ENCODE data around the gene TADA2B. TPM values are rescaled to one million over a fixed set of nuclear protein-coding genes. Genes with fewer than 3 reads are reported as not detected.
A peak's percentile ranks its signal among the peaks of the same experiment; 100 is the strongest.
"Not testable (repeated sequence)": the region's sequence is repeated elsewhere in the genome, so short reads cannot be mapped to it uniquely, and the experiment has no call there.

The TADA2B gene
- total and polyA plus RNA-seq, 7 donors = 13.8 to 22.7 (median 16.6) TPM

DNA sequence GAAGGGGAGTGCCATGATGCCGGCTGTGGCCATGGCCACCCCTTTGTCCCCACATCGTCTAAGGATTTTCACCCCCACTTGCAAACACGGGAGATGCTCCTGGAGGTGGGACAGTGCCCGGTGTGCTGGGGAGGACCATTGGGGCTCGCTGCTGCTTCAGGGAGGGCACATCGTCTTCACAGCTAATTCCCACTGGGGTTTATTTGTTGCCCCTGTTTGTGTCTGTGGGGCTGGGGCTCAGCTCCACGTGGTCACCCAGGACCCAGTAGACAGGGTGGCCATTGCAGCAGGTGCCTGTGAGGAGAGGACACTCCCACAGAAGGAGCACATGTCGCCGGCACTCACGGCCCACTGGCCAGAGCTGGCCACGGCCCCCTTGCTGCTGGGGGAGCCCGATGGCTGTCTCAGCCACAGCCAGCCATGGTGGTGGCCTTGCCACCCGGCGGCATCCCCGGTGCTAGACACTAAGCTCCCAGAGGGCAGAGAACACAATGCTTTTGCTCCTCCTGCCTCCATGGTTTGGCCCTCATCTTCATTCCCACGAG, 52.5 kb downstream of the TADA2B start:
- intact Hi-C loops (cut with DNase I) = no loop called here
- no peak for DNase-seq
- 88 to 89% methylated on average over 16 of the region's 16 CpGs for WGBS, 2 donors
- Histone ChIP-seq H3K9me3 (no peaks in the 10 kb centered on the region), H3K4me3 (no peak overlapping the region), H3K27me3 (no peaks in the 10 kb centered on the region), H3K27ac (no peak overlapping the region), H3K36me3 (no peaks in the 10 kb centered on the region), H3K4me1 (no peaks in the 10 kb centered on the region)
- no peak for TF ChIP-seq EP300 (IDR thresholded peaks at IDR 0.05)
- TF ChIP-seq POLR2A (IDR thresholded peaks at IDR 0.05) = no peak
- TF ChIP-seq, protein P1, sequence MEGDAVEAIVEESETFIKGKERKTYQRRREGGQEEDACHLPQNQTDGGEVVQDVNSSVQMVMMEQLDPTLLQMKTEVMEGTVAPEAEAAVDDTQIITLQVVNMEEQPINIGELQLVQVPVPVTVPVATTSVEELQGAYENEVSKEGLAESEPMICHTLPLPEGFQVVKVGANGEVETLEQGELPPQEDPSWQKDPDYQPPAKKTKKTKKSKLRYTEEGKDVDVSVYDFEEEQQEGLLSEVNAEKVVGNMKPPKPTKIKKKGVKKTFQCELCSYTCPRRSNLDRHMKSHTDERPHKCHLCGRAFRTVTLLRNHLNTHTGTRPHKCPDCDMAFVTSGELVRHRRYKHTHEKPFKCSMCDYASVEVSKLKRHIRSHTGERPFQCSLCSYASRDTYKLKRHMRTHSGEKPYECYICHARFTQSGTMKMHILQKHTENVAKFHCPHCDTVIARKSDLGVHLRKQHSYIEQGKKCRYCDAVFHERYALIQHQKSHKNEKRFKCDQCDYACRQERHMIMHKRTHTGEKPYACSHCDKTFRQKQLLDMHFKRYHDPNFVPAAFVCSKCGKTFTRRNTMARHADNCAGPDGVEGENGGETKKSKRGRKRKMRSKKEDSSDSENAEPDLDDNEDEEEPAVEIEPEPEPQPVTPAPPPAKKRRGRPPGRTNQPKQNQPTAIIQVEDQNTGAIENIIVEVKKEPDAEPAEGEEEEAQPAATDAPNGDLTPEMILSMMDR (IDR thresholded peaks at IDR 0.05) = no peak
- TF ChIP-seq POLR2AphosphoS5 (IDR thresholded peaks at IDR 0.05) = no peak

GRCh38 chr4:7096236-7096635, 53.1 kb downstream of the TADA2B start:
- no peak overlapping the region for H3K4me3 ChIP-seq
- 91 to 92% methylated on average over 7 of the region's 7 CpGs for WGBS, 2 donors
- no peaks in the 10 kb centered on the region for H3K27me3 ChIP-seq
- DNase-seq = no peak
- no peaks in the 10 kb centered on the region for H3K4me1 ChIP-seq
- no peaks in the 10 kb centered on the region for H3K9me3 ChIP-seq
- intact Hi-C loops (cut with DNase I) = no loop called here
- H3K27ac ChIP-seq = no peak overlapping the region
- no peak for TF ChIP-seq POLR2AphosphoS5 (IDR thresholded peaks at IDR 0.05)
- no peak for TF ChIP-seq EP300 (IDR thresholded peaks at IDR 0.05)
- no peak for TF ChIP-seq POLR2A (IDR thresholded peaks at IDR 0.05)
- TF ChIP-seq, protein P1 (IDR thresholded peaks at IDR 0.05) = no peak
- H3K36me3 ChIP-seq = no peaks in the 10 kb centered on the region

DNA sequence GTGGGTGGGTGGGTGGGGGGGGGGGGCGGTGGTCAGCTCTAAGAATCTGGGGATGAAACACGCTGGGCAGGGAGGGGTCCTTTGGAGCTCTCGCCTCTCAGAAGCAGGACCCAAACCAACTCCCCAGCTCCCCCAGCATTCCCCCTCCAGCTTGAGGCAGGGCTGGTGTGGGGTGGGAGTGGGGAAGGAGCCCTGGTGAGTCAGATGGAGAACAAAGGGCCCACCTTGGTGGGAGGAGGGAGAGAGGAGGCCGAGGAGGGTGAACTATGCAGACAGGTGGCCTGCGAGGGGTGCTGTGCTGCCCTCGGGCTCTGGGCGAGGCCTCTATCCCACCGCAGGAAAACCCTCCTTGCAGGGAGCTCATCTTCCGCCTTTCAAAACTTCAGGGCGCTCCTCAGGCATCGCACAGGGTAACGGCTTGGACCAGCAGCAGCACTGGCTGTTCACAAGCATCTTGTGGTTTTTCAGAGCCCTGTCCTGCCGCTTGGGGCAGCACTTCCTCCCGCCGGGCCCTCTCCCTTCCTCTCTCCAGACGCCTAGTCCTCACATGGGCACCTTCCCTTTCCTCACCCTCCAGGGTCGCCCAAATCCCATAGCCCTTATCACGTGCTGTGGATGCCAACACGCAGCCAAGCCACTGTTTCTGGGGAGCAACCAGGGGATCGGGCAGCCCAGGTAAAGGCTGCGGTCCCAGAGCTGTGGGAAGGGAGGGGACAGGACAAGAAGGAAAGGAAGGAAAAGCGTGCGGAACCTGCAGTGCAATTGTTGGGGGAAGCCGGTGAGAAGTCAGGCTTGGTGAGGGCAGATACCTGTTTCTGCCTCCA, 58.7 kb downstream of the TADA2B start:
- Histone ChIP-seq H3K4me1 (peaks cover 0 to 25% (median 22%) of the 10 kb centered on the region in 4 donors), H3K27me3 (no peaks in the 10 kb centered on the region), H3K36me3 (no peaks in the 10 kb centered on the region), H3K27ac (peak overlapping the region; percentile 75 to 86 (median 82)), H3K9me3 (no peaks in the 10 kb centered on the region), H3K4me3 (peak overlapping the region; percentile 48 to 62 (median 59))
- DNase-seq = peak; percentile 88
- TF ChIP-seq, protein P1 (IDR thresholded peaks at IDR 0.05) = peak; percentile 48 to 71 (median 68)
- TF ChIP-seq EP300 (IDR thresholded peaks at IDR 0.05) = no peak
- no peak for TF ChIP-seq POLR2A (IDR thresholded peaks at IDR 0.05)
- TF ChIP-seq POLR2AphosphoS5 (IDR thresholded peaks at IDR 0.05) = peak in 2 of 4 donors; percentile 15 to 25
- WGBS, 2 donors = 16 to 17% methylated on average over 24 of the region's 24 CpGs
- intact Hi-C loops (cut with DNase I) = no loop called here

GRCh38 chr4:7102516-7102909, 59.3 kb downstream of the TADA2B start:
- Histone ChIP-seq H3K27ac (peak overlapping the region; percentile 75 to 86 (median 82)), H3K4me1 (peaks cover 0 to 25% (median 22%) of the 10 kb centered on the region in 4 donors), H3K4me3 (peak overlapping the region; percentile 48 to 62 (median 59))
- H3K9me3 ChIP-seq; intact Hi-C loops (cut with DNase I); H3K36me3 ChIP-seq; H3K27me3 ChIP-seq; DNase-seq: not testable (repeated sequence)
- WGBS, 2 donors = 33 to 60% methylated on average over 12 of the region's 12 CpGs

DNA sequence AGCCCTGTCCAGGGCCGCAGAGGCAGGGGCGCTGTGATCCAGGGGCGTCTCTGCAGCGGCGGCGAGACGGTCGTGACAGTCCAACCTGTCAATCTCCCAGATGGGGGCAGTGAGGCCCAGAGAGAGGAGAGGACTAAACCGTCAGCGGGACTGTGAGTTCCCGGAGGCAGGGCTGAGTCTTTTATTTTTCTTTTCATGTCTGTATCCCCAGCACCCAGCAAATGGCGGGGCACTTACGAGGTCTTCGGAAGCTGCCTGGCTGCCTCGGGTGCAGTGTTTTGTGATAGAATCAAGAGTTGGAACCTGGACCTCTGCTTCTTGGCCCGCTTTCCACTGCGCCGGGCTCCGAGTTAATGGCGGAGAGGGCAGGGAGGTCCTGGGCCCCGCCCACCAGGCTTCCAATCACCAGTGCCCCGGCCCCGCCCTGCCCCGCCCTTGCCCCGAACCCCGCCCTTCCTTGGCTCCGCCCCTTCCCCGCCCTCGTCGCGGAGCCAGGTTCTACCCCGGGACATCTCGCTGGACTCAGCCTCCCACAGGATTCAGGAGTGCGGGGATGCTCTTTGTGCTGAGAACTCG, 59.9 kb downstream of the TADA2B start:
- H3K9me3 ChIP-seq = no peaks in the 10 kb centered on the region
- intact Hi-C loops (cut with DNase I) = no loop called here
- H3K27me3 ChIP-seq = no peaks in the 10 kb centered on the region
- 0 to 1% methylated on average over 35 of the region's 35 CpGs for WGBS, 2 donors
- H3K36me3 ChIP-seq = no peaks in the 10 kb centered on the region
- H3K4me3 ChIP-seq = peak overlapping the region; percentile 48 to 62 (median 59)
- TF ChIP-seq POLR2A (IDR thresholded peaks at IDR 0.05) = peak; percentile 65 to 66
- TF ChIP-seq, protein P1 (IDR thresholded peaks at IDR 0.05) = no peak
- no peak for TF ChIP-seq EP300 (IDR thresholded peaks at IDR 0.05)
- TF ChIP-seq POLR2AphosphoS5 (IDR thresholded peaks at IDR 0.05) = peak; percentile 45 to 90 (median 88)
- H3K27ac ChIP-seq = peak overlapping the region; percentile 75 to 86 (median 82)
- DNase-seq = peak; percentile 95
- peaks cover 0 to 25% (median 22%) of the 10 kb centered on the region in 4 donors for H3K4me1 ChIP-seq

Measured in sigmoid colon (tissue), 7 donors.